IPS DF 6.9 (cell line): ENCODE measurements around the gene CCDC174.

Experiments
- DNase-seq: peaks from one replicate; pipeline ENCODE4 v3.0.0-alpha.2; 2013; ENCODE audit warnings: low read depth, low spot score
- H3K27ac ChIP-seq: one replicate; pipeline ENCODE4 v1.5.1; 2013; ENCODE audit warnings: low read length, control low read depth
- H3K27me3 ChIP-seq: 2 replicates; pipeline ENCODE4 v1.6.1; 2013; ENCODE audit warnings: mild to moderate bottlenecking, low read length; ENCODE audit not compliant: control insufficient read depth, insufficient read depth
- H3K36me3 ChIP-seq: 2 replicates; pipeline ENCODE4 v1.6.1; 2013; ENCODE audit warnings: low read length; ENCODE audit not compliant: control insufficient read depth, insufficient read depth
- H3K4me1 ChIP-seq: 2 replicates; pipeline ENCODE4 v1.6.1; 2013; ENCODE audit warnings: low read length; ENCODE audit not compliant: control insufficient read depth, insufficient read depth
- H3K4me3 ChIP-seq: 2 replicates; pipeline ENCODE4 v1.5.1; 2013; ENCODE audit warnings: mild to moderate bottlenecking, low read length
- H3K9me3 ChIP-seq: 2 replicates; pipeline ENCODE4 v1.6.1; 2013; ENCODE audit warnings: low read length, inconsistent platforms; ENCODE audit not compliant: control insufficient read depth, insufficient read depth
- WGBS: extraction: QIAGEN DNeasy Blood & Tissue Kit; methylation state at CpG from one replicate; pipeline ENCODE4 v1.1.7; 2013; ENCODE audit warnings: mixed read lengths, missing lambda C conversion rate; ENCODE audit not compliant: insufficient read length, insufficient coverage; 5-methylcytosine and 5-hydroxymethylcytosine counted together

Gene CCDC174

DNA sequence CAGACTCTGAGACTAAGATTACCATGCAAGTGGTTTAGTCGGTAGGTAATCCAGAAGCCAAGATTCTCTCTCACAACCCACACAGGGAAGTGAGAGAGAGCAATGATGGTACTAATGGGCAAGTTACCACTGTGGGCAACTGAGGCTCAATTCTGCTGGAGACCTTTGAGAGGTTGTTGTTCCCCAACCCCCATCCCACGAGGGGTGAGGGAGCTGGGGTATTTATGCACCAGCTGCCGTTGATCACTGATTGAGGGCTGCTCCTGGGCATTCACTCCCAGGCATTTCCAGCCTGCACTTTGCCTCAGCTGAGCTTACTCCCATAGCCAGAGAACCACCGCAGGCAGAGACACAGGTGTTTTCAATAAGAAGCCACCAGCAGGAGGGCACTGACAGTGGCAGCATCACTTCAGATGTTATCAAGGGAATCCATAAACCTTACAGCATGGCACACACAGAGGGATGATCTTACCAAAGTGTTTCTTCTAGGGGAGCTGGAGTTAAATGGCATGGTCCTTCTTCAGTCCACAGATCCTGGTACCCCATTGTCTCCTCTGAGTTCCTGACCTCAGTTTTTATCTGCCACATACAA is 15.0 kb upstream of the CCDC174 start:
- H3K4me3 ChIP-seq: no peak overlapping the region
- no peak for DNase-seq
- WGBS: no CpG with 5 or more reads among the region's 4 CpGs

DNA sequence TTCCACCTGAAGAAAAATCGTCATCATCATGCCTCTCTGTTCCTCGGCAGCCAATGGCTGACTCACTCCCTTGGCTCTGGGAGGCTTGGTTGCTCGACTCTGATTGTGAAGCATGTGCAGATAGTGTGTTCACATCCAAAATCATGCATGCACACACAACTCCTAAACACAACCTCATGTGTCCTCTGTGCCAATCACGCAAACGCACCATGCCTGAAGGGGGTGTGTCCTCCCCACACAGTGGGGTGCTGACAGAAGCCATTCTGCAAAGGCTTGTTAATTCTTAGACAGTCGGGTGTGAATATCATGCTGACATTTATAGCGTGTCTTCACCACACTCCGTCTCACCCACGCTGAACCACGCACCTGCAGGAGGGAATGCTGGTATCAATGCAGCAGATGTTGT is 11.4 kb upstream of the CCDC174 start:
- H3K27ac ChIP-seq: no peak overlapping the region
- no peak for DNase-seq
- no peak overlapping the region for H3K4me3 ChIP-seq
- no CpG with 5 or more reads among the region's 10 CpGs for WGBS
- no peaks in the 10 kb centered on the region for H3K27me3 ChIP-seq
- no peaks in the 10 kb centered on the region for H3K9me3 ChIP-seq
- no peaks in the 10 kb centered on the region for H3K4me1 ChIP-seq
- no peaks in the 10 kb centered on the region for H3K36me3 ChIP-seq

More for the DNA sequence above, 15.0 kb upstream of the CCDC174 start:
- H3K9me3 ChIP-seq: no peaks in the 10 kb centered on the region
- H3K27me3 ChIP-seq: no peaks in the 10 kb centered on the region
- H3K4me1 ChIP-seq: no peaks in the 10 kb centered on the region
- H3K36me3 ChIP-seq: no peaks in the 10 kb centered on the region
- no peak overlapping the region for H3K27ac ChIP-seq

- no peaks in the 10 kb centered on the region for H3K36me3 ChIP-seq
- H3K9me3 ChIP-seq: no peaks in the 10 kb centered on the region
- WGBS: no CpG with 5 or more reads among the region's 2 CpGs
- DNase-seq: no peak
- H3K27ac ChIP-seq: no peak overlapping the region
- H3K4me1 ChIP-seq: no peaks in the 10 kb centered on the region
- H3K4me3 ChIP-seq: no peak overlapping the region
- no peaks in the 10 kb centered on the region for H3K27me3 ChIP-seq
Observed at GRCh38 chr3:14640734-14641133, 10.8 kb upstream of the CCDC174 start.

GRCh38 chr3:14641346-14641745 is 10.2 kb upstream of the CCDC174 start:
- WGBS: no CpG with 5 or more reads among the region's 4 CpGs
- Histone ChIP-seq H3K4me3 (no peak overlapping the region), H3K4me1 (no peaks in the 10 kb centered on the region), H3K27me3 (no peaks in the 10 kb centered on the region), H3K9me3 (no peaks in the 10 kb centered on the region), H3K36me3 (no peaks in the 10 kb centered on the region), H3K27ac (no peak overlapping the region)
- no peak for DNase-seq

DNA sequence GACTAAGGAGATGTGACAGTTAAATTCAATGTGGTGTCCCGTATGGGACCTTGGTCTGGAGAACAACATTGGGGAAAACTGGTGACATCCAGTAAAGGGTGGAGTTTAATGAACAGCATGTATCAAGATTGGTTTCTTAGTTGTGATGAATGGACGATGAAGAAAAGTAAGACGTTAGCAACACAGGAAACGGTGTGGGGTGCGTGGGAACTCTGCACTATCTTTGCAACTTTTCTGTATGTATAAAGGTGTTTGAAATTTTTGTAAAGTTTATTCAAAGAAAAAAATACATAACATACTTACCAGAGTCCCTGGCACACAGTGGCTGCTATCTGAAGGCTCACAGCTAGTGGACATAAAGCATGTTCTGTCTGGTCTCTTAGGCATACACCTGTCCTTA is 6.1 kb upstream of the CCDC174 start:
- H3K27ac ChIP-seq: no peak overlapping the region
- no peaks in the 10 kb centered on the region for H3K9me3 ChIP-seq
- 100% methylated on average over 2 of the region's 5 CpGs for WGBS

DNA sequence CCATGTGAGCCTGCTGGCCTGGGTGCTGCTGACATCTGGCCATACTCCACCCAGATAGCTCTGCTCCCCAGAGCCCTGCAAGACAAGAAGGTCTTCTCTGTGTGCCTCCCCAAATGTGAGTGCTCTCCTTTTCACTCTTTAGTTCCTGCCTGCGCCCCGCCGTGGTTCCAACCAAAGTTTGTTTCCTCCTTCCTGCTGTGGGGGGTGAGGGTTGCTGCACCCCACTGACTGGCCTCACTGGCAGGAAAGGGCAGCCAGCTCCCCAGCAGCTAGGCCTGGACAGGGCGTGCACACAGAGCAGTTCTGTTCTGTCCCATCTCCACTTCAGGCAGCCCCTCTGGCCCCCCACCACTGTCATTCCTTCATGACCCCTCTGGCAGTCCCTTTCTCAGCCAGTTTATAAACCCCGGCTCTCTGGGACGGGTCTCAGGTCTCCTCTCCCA is 5.4 kb upstream of the CCDC174 start:
- H3K9me3 ChIP-seq: no peaks in the 10 kb centered on the region
- no peak overlapping the region for H3K4me3 ChIP-seq
- no peak for DNase-seq
- H3K4me1 ChIP-seq: no peaks in the 10 kb centered on the region
- no peaks in the 10 kb centered on the region for H3K27me3 ChIP-seq
- H3K36me3 ChIP-seq: no peaks in the 10 kb centered on the region
- no peak overlapping the region for H3K27ac ChIP-seq
- no CpG with 5 or more reads among the region's 6 CpGs for WGBS

More for the DNA sequence above, 6.1 kb upstream of the CCDC174 start:
- H3K36me3 ChIP-seq: no peaks in the 10 kb centered on the region
- no peak overlapping the region for H3K4me3 ChIP-seq
- DNase-seq: no peak
- H3K27me3 ChIP-seq: no peaks in the 10 kb centered on the region
- no peaks in the 10 kb centered on the region for H3K4me1 ChIP-seq

DNA sequence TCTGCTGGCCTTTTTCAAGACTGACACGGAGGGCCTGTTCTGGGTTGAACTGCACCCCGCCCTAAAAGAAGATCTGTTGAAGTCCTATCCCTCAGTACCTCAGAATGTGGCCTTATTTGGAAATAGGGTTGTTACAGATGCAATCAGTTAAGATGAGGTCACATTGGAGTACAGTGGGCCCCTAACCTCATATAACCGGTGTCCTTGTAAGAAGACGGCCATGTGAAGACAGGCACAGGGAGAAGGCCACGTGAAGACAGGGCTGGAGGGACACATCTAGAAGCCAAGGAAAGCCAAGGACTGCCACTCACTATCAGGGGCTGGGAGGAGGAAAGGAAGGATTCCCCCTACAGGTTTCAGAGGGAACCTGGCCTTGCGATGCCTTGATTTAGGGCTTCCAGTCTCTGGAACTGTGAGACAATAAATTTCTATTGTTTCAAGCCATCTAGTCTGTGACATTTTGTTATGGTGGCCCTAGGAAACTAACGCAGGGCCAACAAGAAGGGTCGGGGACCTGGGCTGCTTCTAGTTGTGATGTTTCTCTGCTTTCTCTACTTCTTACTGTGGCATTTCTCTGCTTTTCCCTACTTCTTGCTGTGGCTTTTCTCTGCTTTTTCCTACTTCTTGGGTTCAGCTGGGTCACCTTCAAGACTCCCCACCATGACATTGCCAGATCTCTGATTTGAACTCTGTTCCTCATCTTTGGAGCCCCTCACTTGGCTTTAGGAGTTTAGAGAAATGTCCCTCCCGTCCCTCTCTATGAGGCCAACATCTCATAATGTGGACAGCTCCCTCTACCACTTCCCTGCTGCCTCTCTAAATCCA is 4.8 kb upstream of the CCDC174 start:
- Histone ChIP-seq H3K36me3 (no peaks in the 10 kb centered on the region), H3K27me3 (no peaks in the 10 kb centered on the region), H3K27ac (no peak overlapping the region), H3K4me3 (no peak overlapping the region), H3K9me3 (no peaks in the 10 kb centered on the region), H3K4me1 (no peaks in the 10 kb centered on the region)
- WGBS: no CpG with 5 or more reads among the region's 9 CpGs
- no peak for DNase-seq

GRCh38 chr3:14647976-14648955 is 3.3 kb upstream of the CCDC174 start:
- no peaks in the 10 kb centered on the region for H3K4me1 ChIP-seq
- no peak for DNase-seq

GRCh38 chr3:14649466-14649865 is 2.1 kb upstream of the CCDC174 start:
- Histone ChIP-seq H3K9me3 (no peaks in the 10 kb centered on the region), H3K36me3 (no peaks in the 10 kb centered on the region), H3K27me3 (no peaks in the 10 kb centered on the region), H3K4me1 (no peaks in the 10 kb centered on the region), H3K27ac (no peak overlapping the region), H3K4me3 (no peak overlapping the region)
- WGBS: no CpG with 5 or more reads among the region's 2 CpGs
- DNase-seq: no peak

More at GRCh38 chr3:14647976-14648955, 3.3 kb upstream of the CCDC174 start:
- Histone ChIP-seq H3K9me3 (no peaks in the 10 kb centered on the region), H3K4me3 (no peak overlapping the region), H3K36me3 (no peaks in the 10 kb centered on the region), H3K27ac (no peak overlapping the region), H3K27me3 (no peaks in the 10 kb centered on the region)
- no CpG with 5 or more reads among the region's 19 CpGs for WGBS

DNA sequence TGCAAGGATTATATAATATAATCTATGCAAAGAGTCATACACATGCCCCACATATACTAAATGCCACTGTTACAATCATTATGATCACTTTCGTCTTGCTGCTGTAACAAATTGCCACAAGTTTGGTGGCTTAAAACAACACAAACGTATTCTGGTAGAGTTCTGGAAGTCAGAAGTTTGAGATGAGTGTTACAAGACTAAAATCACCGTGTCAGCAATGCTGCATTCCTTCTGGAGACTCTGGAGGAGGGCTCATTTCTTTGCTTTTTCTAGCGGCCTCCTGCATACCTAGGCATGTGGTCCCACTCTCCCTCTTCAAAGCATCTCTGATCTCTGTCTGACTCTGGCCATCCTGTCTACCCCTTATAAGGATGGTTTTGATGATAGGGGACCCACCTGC is 1.4 kb upstream of the CCDC174 start:
- H3K4me3 ChIP-seq: no peak overlapping the region
- H3K27ac ChIP-seq: no peak overlapping the region
- no CpG with 5 or more reads among the region's 4 CpGs for WGBS

More for the DNA sequence above, 1.4 kb upstream of the CCDC174 start:
- Histone ChIP-seq H3K27me3 (no peaks in the 10 kb centered on the region), H3K9me3 (no peaks in the 10 kb centered on the region), H3K4me1 (no peaks in the 10 kb centered on the region), H3K36me3 (no peaks in the 10 kb centered on the region; the same call in 1 of the 2 replicates)
- no peak for DNase-seq
